SW 1271 (cell line): ENCODE results near the gene NDUFV3.
"Not testable (repeated sequence)": the region's sequence is repeated elsewhere in the genome, so short reads cannot be mapped to it uniquely, and the experiment has no call there.

ENCODE experiments used
- DNase-seq, 2 experiments: peaks; one replicate each; lab custom pipeline; 2025; lab: John Stamatoyannopoulos, UW

The NDUFV3 gene

GRCh38 chr21:42900446-42900845, 7.3 kb downstream of the NDUFV3 start:
- DNase-seq = no peak

GRCh38 chr21:42903817-42904216, 10.7 kb downstream of the NDUFV3 start:
- DNase-seq = no peak

GRCh38 chr21:42905195-42905594, 12.1 kb downstream of the NDUFV3 start:
- DNase-seq = no peak

- DNase-seq = no peak
Observed at GRCh38 chr21:42906233-42906632, 13.1 kb downstream of the NDUFV3 start.

GRCh38 chr21:42908484-42908883, 15.4 kb downstream of the NDUFV3 start:
- not testable (repeated sequence) for DNase-seq

GRCh38 chr21:42911920-42912319, 18.8 kb downstream of the NDUFV3 start:
- not testable (repeated sequence) for DNase-seq

GRCh38 chr21:42913476-42913875, 20.4 kb downstream of the NDUFV3 start:
- DNase-seq = no peak

- no peak for DNase-seq
Observed at GRCh38 chr21:42918291-42918690, 25.2 kb downstream of the NDUFV3 start.

- DNase-seq = no peak
Observed at GRCh38 chr21:42921927-42922326, 28.8 kb downstream of the NDUFV3 start.

GRCh38 chr21:42922918-42923317, 29.8 kb downstream of the NDUFV3 start:
- no peak for DNase-seq

GRCh38 chr21:42923553-42924432, 30.7 kb downstream of the NDUFV3 start:
- peak in 1 of 2 experiments; percentile 42 for DNase-seq

- DNase-seq = no peak
Observed at GRCh38 chr21:42924433-42924751, 31.3 kb downstream of the NDUFV3 start.

GRCh38 chr21:42925114-42925926, 32.2 kb downstream of the NDUFV3 start, which contains the start of gene ERVH48-1:
TSS of gene ERVH48-1 (minus strand) at chr21:42925630. CDS start at chr21:42919006, 6,624 bp downstream.
- no peak for DNase-seq

GRCh38 chr21:42927474-42928200, 34.5 kb downstream of the NDUFV3 start:
- DNase-seq = not testable (repeated sequence)

GRCh38 chr21:42929969-42930368, 36.9 kb downstream of the NDUFV3 start:
- no peak for DNase-seq

- no peak for DNase-seq
Observed at GRCh38 chr21:42931560-42932235, 38.6 kb downstream of the NDUFV3 start.

GRCh38 chr21:42932378-42933136, 39.4 kb downstream of the NDUFV3 start:
- DNase-seq = not testable (repeated sequence)

GRCh38 chr21:42933137-42933970, 40.2 kb downstream of the NDUFV3 start:
- not testable (repeated sequence) for DNase-seq

- DNase-seq = not testable (repeated sequence)
Observed at GRCh38 chr21:42933973-42934372, 40.9 kb downstream of the NDUFV3 start.

GRCh38 chr21:42936360-42936759, 43.3 kb downstream of the NDUFV3 start:
- DNase-seq = not testable (repeated sequence)
